ENCODE measurements around the gene RRP12. TPM values are rescaled to one million over a fixed set of nuclear protein-coding genes. Genes with fewer than 3 reads are reported as not detected.
"Not testable (repeated sequence)": the region's sequence is repeated elsewhere in the genome, so short reads cannot be mapped to it uniquely, and the experiment has no call there.

Gene RRP12
- total RNA-seq, 1 donor from 2014 or later = 104 TPM

- no peak for DNase-seq (ENCODE audit: low spot score)
- no peaks in the 10 kb centered on the region for H3K4me1 Mint-ChIP-seq (ENCODE audit: low read depth)
- no peak overlapping the region for H3K27ac Mint-ChIP-seq
- intact Hi-C loops (cut with micrococcal nuclease) = no loop called here
- peaks cover 39% of the 10 kb centered on the region for H3K36me3 Mint-ChIP-seq (ENCODE audit: low read depth)
- no peak overlapping the region for H3K4me3 Mint-ChIP-seq
- H3K9me3 Mint-ChIP-seq = no peaks in the 10 kb centered on the region
- no peaks in the 10 kb centered on the region for H3K27me3 Mint-ChIP-seq (ENCODE audit: insufficient read depth)
These were observed 40.2 kb downstream of the RRP12 start for GRCh38 chr10:97360705-97361536.

GRCh38 chr10:97358781-97359180 lies 42.4 kb downstream of the RRP12 start:
- Mint-ChIP-seq H3K4me3 (no peak overlapping the region), H3K27me3 (ENCODE audit: insufficient read depth) (no peaks in the 10 kb centered on the region), H3K27ac (no peak overlapping the region), H3K9me3 (no peaks in the 10 kb centered on the region), H3K36me3 (ENCODE audit: low read depth) (peaks cover 28% of the 10 kb centered on the region), H3K4me1 (ENCODE audit: low read depth) (no peaks in the 10 kb centered on the region)
- intact Hi-C loops (cut with micrococcal nuclease) = no loop called here
- DNase-seq (ENCODE audit: low spot score) = no peak

- Mint-ChIP-seq H3K27ac (no peak overlapping the region), H3K27me3 (ENCODE audit: insufficient read depth) (no peaks in the 10 kb centered on the region), H3K4me1 (ENCODE audit: low read depth) (no peaks in the 10 kb centered on the region), H3K9me3 (no peaks in the 10 kb centered on the region), H3K4me3 (no peak overlapping the region), H3K36me3 (ENCODE audit: low read depth) (peaks cover 25% of the 10 kb centered on the region)
- intact Hi-C loops (cut with micrococcal nuclease) = no loop called here
- DNase-seq (ENCODE audit: low spot score) = no peak
These were observed 42.8 kb downstream of the RRP12 start for GRCh38 chr10:97358349-97358748.

GRCh38 chr10:97356918-97357317 lies 44.2 kb downstream of the RRP12 start:
- Mint-ChIP-seq H3K27me3 (ENCODE audit: insufficient read depth) (no peaks in the 10 kb centered on the region), H3K9me3 (no peaks in the 10 kb centered on the region), H3K4me3 (no peak overlapping the region), H3K4me1 (ENCODE audit: low read depth) (no peaks in the 10 kb centered on the region), H3K27ac (no peak overlapping the region), H3K36me3 (ENCODE audit: low read depth) (peaks cover 23% of the 10 kb centered on the region)
- intact Hi-C loops (cut with micrococcal nuclease) = no loop called here
- no peak for DNase-seq (ENCODE audit: low spot score)

- Mint-ChIP-seq H3K4me3 (no peak overlapping the region), H3K27ac (no peak overlapping the region), H3K9me3 (no peaks in the 10 kb centered on the region), H3K27me3 (ENCODE audit: insufficient read depth) (no peaks in the 10 kb centered on the region), H3K36me3 (ENCODE audit: low read depth) (peaks cover 23% of the 10 kb centered on the region), H3K4me1 (ENCODE audit: low read depth) (no peaks in the 10 kb centered on the region)
- intact Hi-C loops (cut with micrococcal nuclease) = no loop called here
- no peak for DNase-seq (ENCODE audit: low spot score)
These were observed 44.7 kb downstream of the RRP12 start for GRCh38 chr10:97356318-97356914.

- peaks cover 20% of the 10 kb centered on the region for H3K36me3 Mint-ChIP-seq (ENCODE audit: low read depth)
These were observed 45.6 kb downstream of the RRP12 start for GRCh38 chr10:97355571-97355975.

GRCh38 chr10:97353945-97354344 lies 47.2 kb downstream of the RRP12 start:
- H3K27me3 Mint-ChIP-seq (ENCODE audit: insufficient read depth) = no peaks in the 10 kb centered on the region
- H3K4me1 Mint-ChIP-seq (ENCODE audit: low read depth) = no peaks in the 10 kb centered on the region
- peaks cover 12% of the 10 kb centered on the region for H3K36me3 Mint-ChIP-seq (ENCODE audit: low read depth)
- no peak overlapping the region for H3K27ac Mint-ChIP-seq
- H3K9me3 Mint-ChIP-seq = no peaks in the 10 kb centered on the region
- DNase-seq (ENCODE audit: low spot score) = no peak
- intact Hi-C loops (cut with micrococcal nuclease) = no loop called here
- no peak overlapping the region for H3K4me3 Mint-ChIP-seq

More at GRCh38 chr10:97355571-97355975, 45.6 kb downstream of the RRP12 start:
- H3K9me3 Mint-ChIP-seq = no peaks in the 10 kb centered on the region
- DNase-seq (ENCODE audit: low spot score) = no peak
- H3K27me3 Mint-ChIP-seq (ENCODE audit: insufficient read depth) = no peaks in the 10 kb centered on the region
- H3K27ac Mint-ChIP-seq = no peak overlapping the region
- H3K4me1 Mint-ChIP-seq (ENCODE audit: low read depth) = no peaks in the 10 kb centered on the region
- intact Hi-C loops (cut with micrococcal nuclease) = no loop called here
- no peak overlapping the region for H3K4me3 Mint-ChIP-seq

- no peaks in the 10 kb centered on the region for H3K36me3 Mint-ChIP-seq (ENCODE audit: low read depth)
- H3K4me1 Mint-ChIP-seq (ENCODE audit: low read depth) = no peaks in the 10 kb centered on the region
- no peak for DNase-seq (ENCODE audit: low spot score)
- intact Hi-C loops (cut with micrococcal nuclease) = no loop called here
- no peaks in the 10 kb centered on the region for H3K9me3 Mint-ChIP-seq
- H3K27me3 Mint-ChIP-seq (ENCODE audit: insufficient read depth) = peaks cover 3% of the 10 kb centered on the region
- no peak overlapping the region for H3K4me3 Mint-ChIP-seq
- H3K27ac Mint-ChIP-seq = no peak overlapping the region
These were observed 51.2 kb downstream of the RRP12 start for GRCh38 chr10:97349752-97350513.

- no peak for DNase-seq (ENCODE audit: low spot score)
- Mint-ChIP-seq H3K27ac (no peak overlapping the region), H3K4me3 (no peak overlapping the region), H3K36me3 (ENCODE audit: low read depth) (no peaks in the 10 kb centered on the region), H3K9me3 (no peaks in the 10 kb centered on the region), H3K4me1 (ENCODE audit: low read depth) (no peaks in the 10 kb centered on the region), H3K27me3 (ENCODE audit: insufficient read depth) (peaks cover 5% of the 10 kb centered on the region)
- intact Hi-C loops (cut with micrococcal nuclease) = no loop called here
These were observed 53.8 kb downstream of the RRP12 start for GRCh38 chr10:97347317-97347716.

GRCh38 chr10:97343664-97344063 lies 57.5 kb downstream of the RRP12 start:
- intact Hi-C loops (cut with micrococcal nuclease); DNase-seq (ENCODE audit: low spot score); H3K27me3 Mint-ChIP-seq (ENCODE audit: insufficient read depth); H3K9me3 Mint-ChIP-seq; H3K27ac Mint-ChIP-seq; H3K36me3 Mint-ChIP-seq (ENCODE audit: low read depth); H3K4me3 Mint-ChIP-seq; H3K4me1 Mint-ChIP-seq (ENCODE audit: low read depth): not testable (repeated sequence)

- intact Hi-C loops (cut with micrococcal nuclease) = no loop called here
- H3K4me1 Mint-ChIP-seq (ENCODE audit: low read depth) = no peaks in the 10 kb centered on the region
- DNase-seq (ENCODE audit: low spot score) = no peak
- no peak overlapping the region for H3K4me3 Mint-ChIP-seq
- H3K27me3 Mint-ChIP-seq (ENCODE audit: insufficient read depth) = peaks cover 24% of the 10 kb centered on the region
- H3K9me3 Mint-ChIP-seq = no peaks in the 10 kb centered on the region
- H3K27ac Mint-ChIP-seq = no peak overlapping the region
- no peaks in the 10 kb centered on the region for H3K36me3 Mint-ChIP-seq (ENCODE audit: low read depth)
These were observed 59.7 kb downstream of the RRP12 start for GRCh38 chr10:97341416-97341815.

- Mint-ChIP-seq H3K27ac (no peak overlapping the region), H3K36me3 (ENCODE audit: low read depth) (no peaks in the 10 kb centered on the region), H3K27me3 (ENCODE audit: insufficient read depth) (peaks cover 27% of the 10 kb centered on the region), H3K4me3 (no peak overlapping the region), H3K9me3 (no peaks in the 10 kb centered on the region), H3K4me1 (ENCODE audit: low read depth) (peaks cover 11% of the 10 kb centered on the region)
- no peak for DNase-seq (ENCODE audit: low spot score)
- intact Hi-C loops (cut with micrococcal nuclease) = loop anchor here (10.0 kb wide), 1 partner anchor 363 kb away; no protein-coding TSS in a partner anchor
These were observed 63.1 kb downstream of the RRP12 start for GRCh38 chr10:97338041-97338440.

Measured in activated T-helper 1 cell treated with anti-CD3 and anti-CD28 coated beads, Interleukin-12 subunit alpha, Interleukin-12 subunit beta, Interleukin-2, Interleukin-4 antibody, amounts not matched to agents 30 ng/mL and 10 ng/mL and 1 ng/mL, durations not matched to agents 14 hours and 24 hours and 36 hours (primary cell).